NCI-H345 treated with DMSO at 0.1 percent for 48 hours (cell line): ENCODE data around the gene TULP4.

Experiments
- DNase-seq: peaks from one replicate; lab custom pipeline; 2025; ENCODE audit not compliant: unreplicated experiment; lab: John Stamatoyannopoulos, UW

Gene TULP4

DNA sequence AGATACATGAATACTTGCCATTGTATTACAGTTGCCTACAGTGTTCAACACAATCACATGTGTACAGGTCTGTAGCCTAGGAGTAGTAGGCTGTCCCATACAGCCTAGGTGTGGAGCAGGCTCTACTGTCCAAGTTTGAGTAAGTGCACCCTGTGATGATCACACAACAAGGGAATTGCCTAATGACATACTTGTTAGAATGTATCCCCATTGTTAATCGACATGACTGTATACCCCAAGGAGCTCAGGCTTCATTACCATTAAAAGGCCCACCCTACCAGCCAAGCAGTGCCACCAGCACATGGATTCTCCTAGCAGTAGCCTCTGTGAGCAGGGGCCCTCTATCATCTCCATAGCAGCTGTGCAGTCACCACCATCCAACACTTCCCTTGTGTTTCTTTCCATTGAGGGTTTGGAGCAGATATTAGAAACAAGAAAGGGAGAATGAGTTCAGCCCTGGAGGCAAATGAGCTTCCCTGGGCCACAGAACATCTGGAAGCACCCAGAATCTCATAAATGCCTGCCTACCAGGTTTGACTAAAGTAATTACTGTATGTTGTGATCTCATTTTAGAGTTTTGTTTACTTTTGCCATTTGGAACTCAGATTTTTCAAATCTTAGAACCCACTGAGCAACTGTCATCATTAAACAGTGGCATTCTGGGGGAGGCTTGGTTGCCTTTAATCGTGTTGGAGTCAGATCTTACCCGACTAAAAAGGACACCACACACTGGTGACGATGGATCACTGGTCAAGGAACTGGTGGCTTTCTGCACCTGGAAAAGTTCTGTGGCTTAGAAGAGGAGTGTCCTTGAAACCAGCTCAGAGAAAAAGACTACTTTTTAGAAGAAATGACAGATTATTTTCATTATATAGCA lies 104.9 kb downstream of the TULP4 start:
- no peak for DNase-seq

DNA sequence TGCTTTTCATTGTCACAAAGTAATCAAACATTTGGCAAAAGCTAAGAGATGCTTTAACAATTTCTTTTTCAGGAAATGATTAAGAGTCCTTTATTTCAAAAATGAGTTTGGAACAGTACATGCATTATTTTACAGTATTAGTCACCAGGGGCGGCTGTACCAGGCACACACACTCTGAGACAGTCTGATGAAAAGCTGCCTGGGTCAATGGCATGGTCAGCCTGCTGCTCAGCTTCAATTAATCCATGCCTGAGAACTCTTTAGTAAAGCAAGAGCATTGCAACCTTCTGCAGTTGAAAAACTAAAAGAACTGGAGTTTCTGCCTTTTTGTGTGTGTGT lies 105.5 kb downstream of the TULP4 start:
- no peak for DNase-seq

GRCh38 chr6:158418501-158418900 lies 106.2 kb downstream of the TULP4 start:
- DNase-seq = no peak

- DNase-seq = no peak
These were observed 107.2 kb downstream of the TULP4 start for GRCh38 chr6:158419339-158419909.

GRCh38 chr6:158421381-158421780 lies 109.1 kb downstream of the TULP4 start:
- DNase-seq = no peak

- DNase-seq = no peak
These were observed 110.5 kb downstream of the TULP4 start for GRCh38 chr6:158422629-158423238.

DNA sequence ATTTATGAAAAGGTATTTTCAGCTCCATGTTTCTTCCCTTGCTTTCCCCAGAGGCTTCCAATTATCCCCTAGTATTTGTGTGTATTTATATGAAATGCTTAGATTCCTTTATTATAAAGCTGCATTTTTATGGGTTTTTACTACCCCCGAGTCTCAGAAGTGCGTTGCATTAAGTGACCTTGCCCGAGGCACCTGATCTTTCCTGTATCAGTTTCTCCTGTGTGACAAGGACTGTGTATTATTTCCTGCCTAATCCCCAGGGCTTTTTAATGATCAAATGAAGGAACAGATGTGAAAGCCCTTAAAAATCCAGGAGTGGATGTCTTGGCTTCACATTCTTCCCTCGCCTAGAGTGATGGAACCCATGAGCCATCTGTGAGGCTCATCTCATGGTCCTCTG lies 118.8 kb downstream of the TULP4 start:
- no peak for DNase-seq

DNA sequence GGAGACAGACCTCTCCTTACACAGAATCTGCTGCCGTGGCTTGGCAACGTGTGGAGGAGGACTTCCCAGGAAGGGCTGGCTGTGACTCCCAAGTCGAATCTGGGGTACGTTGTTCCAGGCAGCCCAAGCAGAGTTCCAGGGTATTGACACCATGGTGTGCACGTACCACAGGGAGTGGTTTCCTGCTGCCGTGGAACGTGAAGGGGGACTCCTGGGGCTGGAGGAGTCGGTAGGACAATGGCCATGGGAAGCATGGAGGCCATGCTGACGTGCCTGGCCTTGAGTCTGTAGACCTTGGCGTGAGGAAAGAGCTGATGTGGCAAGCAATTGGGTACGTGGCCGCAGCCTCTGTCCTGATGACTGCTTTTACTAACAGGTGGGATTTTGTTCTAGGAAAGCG lies 119.3 kb downstream of the TULP4 start:
- DNase-seq = no peak

DNA sequence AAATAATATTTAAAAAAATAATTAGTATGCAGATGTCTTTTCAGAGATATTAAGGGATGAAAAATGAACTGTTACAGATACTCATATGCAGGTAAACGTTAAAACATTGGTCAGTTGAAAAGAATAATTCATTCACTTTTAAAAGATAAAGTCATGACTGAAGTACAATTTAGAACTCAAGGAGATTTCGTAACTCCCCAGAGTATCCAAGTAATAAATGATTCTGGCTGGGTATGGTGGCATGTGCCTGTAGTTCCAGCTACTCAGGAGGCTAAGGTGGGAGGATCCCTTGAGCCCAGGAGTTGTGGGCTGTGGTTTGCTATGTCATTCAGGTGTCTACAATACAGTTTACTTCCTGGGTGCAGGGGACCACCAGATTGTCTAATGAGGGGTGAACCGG lies 125.3 kb downstream of the TULP4 start:
- DNase-seq = no peak

DNA sequence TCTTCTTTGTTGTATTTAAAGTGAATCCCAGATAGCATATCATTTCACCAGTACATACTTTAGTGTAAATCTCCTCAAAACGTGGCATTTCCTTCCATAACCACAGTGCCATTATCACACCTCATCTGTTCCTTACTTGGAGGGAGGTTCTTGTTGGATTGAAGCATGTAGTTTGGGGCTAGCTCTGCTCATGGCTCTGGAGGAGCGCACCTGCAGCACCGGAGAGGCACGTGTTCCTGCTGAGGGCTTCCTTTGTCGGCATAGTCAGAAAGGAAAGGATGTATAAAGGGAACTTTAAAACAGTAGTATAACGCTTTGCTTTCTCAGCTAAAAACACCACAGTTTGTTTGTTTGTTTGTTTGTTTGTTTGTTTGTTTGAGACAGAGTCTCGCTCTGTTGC lies 126.0 kb downstream of the TULP4 start:
- DNase-seq = no peak

DNA sequence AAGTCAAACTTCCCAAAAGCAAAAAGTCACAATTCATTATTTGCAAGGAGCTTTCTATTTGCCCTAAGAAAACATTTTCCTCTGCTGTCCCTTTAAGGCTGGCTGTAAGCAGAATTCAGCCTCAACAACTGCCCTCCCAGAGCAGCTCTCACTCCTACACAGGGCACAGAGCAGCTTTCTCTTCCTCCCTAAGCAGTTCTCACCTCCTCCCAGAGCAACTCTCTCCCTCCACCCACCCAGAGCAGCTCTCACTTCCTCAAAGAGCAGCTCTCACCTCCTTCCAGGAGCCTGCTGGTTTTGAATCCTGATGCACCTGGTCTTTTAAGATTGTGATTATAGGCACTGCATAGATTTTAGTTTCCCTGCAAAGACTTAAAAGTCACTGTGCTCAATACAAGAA lies 127.0 kb downstream of the TULP4 start:
- DNase-seq = no peak

GRCh38 chr6:158441716-158442215 lies 129.5 kb downstream of the TULP4 start:
- no peak for DNase-seq

DNA sequence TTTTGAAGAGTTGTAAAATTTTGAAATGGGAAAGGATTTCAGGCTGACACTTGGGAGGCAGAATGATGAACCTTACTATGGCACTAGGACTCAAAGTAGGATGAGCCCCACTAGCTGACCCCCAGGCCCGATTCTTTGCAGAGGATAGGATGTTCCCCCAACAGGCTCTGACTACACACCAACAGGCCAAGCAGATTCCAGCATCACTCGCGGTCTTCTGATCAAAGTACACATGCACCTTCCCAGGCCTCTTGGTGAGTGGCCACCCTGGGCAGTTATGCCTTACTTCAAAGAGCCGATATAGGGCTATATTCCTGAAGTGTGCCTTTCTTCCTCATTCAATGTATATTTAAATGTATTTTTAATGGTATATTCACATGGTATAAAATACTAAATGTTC lies 130.0 kb downstream of the TULP4 start:
- DNase-seq = no peak

GRCh38 chr6:158445426-158446085 lies 133.3 kb downstream of the TULP4 start:
- DNase-seq = no peak

- DNase-seq = no peak
These were observed 136.6 kb downstream of the TULP4 start for GRCh38 chr6:158448856-158449255.

GRCh38 chr6:158452191-158452590 lies 139.9 kb downstream of the TULP4 start:
- no peak for DNase-seq

- DNase-seq = no peak
These were observed 144.9 kb downstream of the TULP4 start for GRCh38 chr6:158457131-158457530.

GRCh38 chr6:158457616-158458278 lies 145.5 kb downstream of the TULP4 start:
- no peak for DNase-seq

GRCh38 chr6:158459726-158460125 lies 147.5 kb downstream of the TULP4 start:
- no peak for DNase-seq

- DNase-seq = no peak
These were observed 148.4 kb downstream of the TULP4 start for GRCh38 chr6:158460602-158461169.

DNA sequence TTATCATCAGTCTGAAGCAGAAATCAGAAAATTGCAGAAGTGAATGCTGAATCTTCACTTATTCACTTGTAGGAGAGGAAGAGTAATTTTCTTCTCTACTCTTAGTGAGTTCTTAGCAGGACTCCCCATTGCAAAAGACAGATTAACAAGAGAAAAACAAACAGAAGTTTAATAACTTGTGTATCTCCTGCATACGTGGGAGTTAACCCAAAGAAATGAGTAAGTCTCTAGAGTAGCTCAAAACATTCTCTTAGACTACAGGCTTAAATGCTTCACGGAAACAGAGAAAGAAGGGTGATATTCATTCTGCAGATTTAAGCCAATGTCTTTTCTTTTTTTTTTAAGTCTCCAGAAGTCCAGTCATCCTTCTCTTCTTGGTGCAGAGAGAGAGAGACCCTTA lies 149.7 kb downstream of the TULP4 start:
- no peak for DNase-seq
